ENCODE measurements around the gene AIFM1.

- TF ChIP-seq, protein P1, sequence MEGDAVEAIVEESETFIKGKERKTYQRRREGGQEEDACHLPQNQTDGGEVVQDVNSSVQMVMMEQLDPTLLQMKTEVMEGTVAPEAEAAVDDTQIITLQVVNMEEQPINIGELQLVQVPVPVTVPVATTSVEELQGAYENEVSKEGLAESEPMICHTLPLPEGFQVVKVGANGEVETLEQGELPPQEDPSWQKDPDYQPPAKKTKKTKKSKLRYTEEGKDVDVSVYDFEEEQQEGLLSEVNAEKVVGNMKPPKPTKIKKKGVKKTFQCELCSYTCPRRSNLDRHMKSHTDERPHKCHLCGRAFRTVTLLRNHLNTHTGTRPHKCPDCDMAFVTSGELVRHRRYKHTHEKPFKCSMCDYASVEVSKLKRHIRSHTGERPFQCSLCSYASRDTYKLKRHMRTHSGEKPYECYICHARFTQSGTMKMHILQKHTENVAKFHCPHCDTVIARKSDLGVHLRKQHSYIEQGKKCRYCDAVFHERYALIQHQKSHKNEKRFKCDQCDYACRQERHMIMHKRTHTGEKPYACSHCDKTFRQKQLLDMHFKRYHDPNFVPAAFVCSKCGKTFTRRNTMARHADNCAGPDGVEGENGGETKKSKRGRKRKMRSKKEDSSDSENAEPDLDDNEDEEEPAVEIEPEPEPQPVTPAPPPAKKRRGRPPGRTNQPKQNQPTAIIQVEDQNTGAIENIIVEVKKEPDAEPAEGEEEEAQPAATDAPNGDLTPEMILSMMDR (IDR thresholded peaks at IDR 0.05), result no peak
- TF ChIP-seq EZH2 (IDR thresholded peaks at IDR 0.05) (no peak), EZH2phosphoT487 (IDR thresholded peaks at IDR 0.05) (no peak)
Observed at GRCh38 chrX:130166503-130166777, 799 bp upstream of the AIFM1 start.
